Neural crest cell (in vitro differentiated cells): Measurements from ENCODE around the gene FSTL4. TPM values are rescaled to one million over a fixed set of nuclear protein-coding genes. Genes with fewer than 3 reads are reported as not detected.

Source experiments
- DNase-seq: peaks from one replicate; pipeline ENCODE4 v3.0.0; 2021; ENCODE audit warnings: low read depth, mixed read lengths, low spot score
- H3K27ac Mint-ChIP-seq: one replicate; pipeline ENCODE4 v1.8.0; 2021; ENCODE audit warnings: mild to moderate bottlenecking, mixed read lengths; ENCODE audit not compliant: unreplicated experiment
- H3K27me3 Mint-ChIP-seq: 2 replicates; pipeline ENCODE4 v1.8.0; 2021; ENCODE audit warnings: low read depth, mild to moderate bottlenecking, mixed read lengths
- H3K36me3 Mint-ChIP-seq: 2 replicates; pipeline ENCODE4 v1.8.0; 2021; ENCODE audit warnings: low read depth, mild to moderate bottlenecking, mixed read lengths
- H3K4me1 Mint-ChIP-seq: 2 replicates; pipeline ENCODE4 v1.8.0; 2021; ENCODE audit warnings: mixed read lengths
- H3K4me3 Mint-ChIP-seq: one replicate; pipeline ENCODE4 v1.8.0; 2021; ENCODE audit warnings: mild to moderate bottlenecking, mixed read lengths
- H3K9me3 Mint-ChIP-seq: 2 replicates; pipeline ENCODE4 v1.8.0; 2021; ENCODE audit warnings: mixed read lengths
- CTCF ChIP-seq: fragments of 200-600 bp; sonication (generic); conservative IDR thresholded peaks from 2 replicates; pipeline ENCODE4 v1.5.0; 2021; ENCODE audit warnings: antibody characterized with exemption, mild to moderate bottlenecking
- long read RNA-seq: library from polyadenylated mRNA; unstranded; transcript quantifications from one replicate; pipeline ENCODE4 v2.0.0, GENCODE V29; 2020
- total RNA-seq: library from RNA; stranded (reverse); gene quantifications from 2 replicates; pipeline ENCODE4 v1.2.1, GENCODE V29; 2021

Gene FSTL4
- total RNA-seq = 1.6 and 2.0 TPM in 2 replicates
- long read RNA-seq, partial matches to known transcripts = 0 of 1 reads
- long read RNA-seq, other reads (novel, unspliced or antisense) = 1 of 1 reads

- Mint-ChIP-seq H3K36me3 (no peaks in the 10 kb centered on the region), H3K9me3 (no peaks in the 10 kb centered on the region), H3K4me1 (peaks cover 9% of the 10 kb centered on the region), H3K27me3 (peaks cover 79% of the 10 kb centered on the region), H3K4me3 (peak within 1 kb of the TSS; percentile 80), H3K27ac (no peak within 1 kb of the TSS)
- TF ChIP-seq CTCF = no peak
- peak; percentile 15 for DNase-seq
Measured at GRCh38 chr5:133612249-133612860, at the start of gene FSTL4. FSTL4 (minus strand) TSS chr5:133612541.

GRCh38 chr5:133661389-133661788 is 49.0 kb upstream of the FSTL4 start:
- TF ChIP-seq CTCF = no peak
- Mint-ChIP-seq H3K4me3 (no peak overlapping the region), H3K27me3 (no peaks in the 10 kb centered on the region), H3K27ac (no peak overlapping the region), H3K36me3 (no peaks in the 10 kb centered on the region), H3K9me3 (no peaks in the 10 kb centered on the region), H3K4me1 (no peaks in the 10 kb centered on the region)
- no peak for DNase-seq

- H3K9me3 Mint-ChIP-seq = no peaks in the 10 kb centered on the region
- H3K27ac Mint-ChIP-seq = no peak overlapping the region
- no peaks in the 10 kb centered on the region for H3K36me3 Mint-ChIP-seq
- no peaks in the 10 kb centered on the region for H3K4me1 Mint-ChIP-seq
- no peak for TF ChIP-seq CTCF
- no peaks in the 10 kb centered on the region for H3K27me3 Mint-ChIP-seq
- H3K4me3 Mint-ChIP-seq = no peak overlapping the region
- DNase-seq = no peak
Measured at GRCh38 chr5:133658327-133658726, 46.0 kb upstream of the FSTL4 start.

- Mint-ChIP-seq H3K27me3 (no peaks in the 10 kb centered on the region), H3K27ac (no peak overlapping the region), H3K9me3 (no peaks in the 10 kb centered on the region), H3K4me1 (no peaks in the 10 kb centered on the region), H3K4me3 (no peak overlapping the region), H3K36me3 (no peaks in the 10 kb centered on the region)
- DNase-seq = no peak
- no peak for TF ChIP-seq CTCF
Measured at GRCh38 chr5:133657036-133657435, 44.7 kb upstream of the FSTL4 start.

- Mint-ChIP-seq H3K4me3 (no peak overlapping the region), H3K4me1 (no peaks in the 10 kb centered on the region), H3K27me3 (no peaks in the 10 kb centered on the region), H3K36me3 (no peaks in the 10 kb centered on the region), H3K27ac (no peak overlapping the region), H3K9me3 (no peaks in the 10 kb centered on the region)
- DNase-seq = no peak
- no peak for TF ChIP-seq CTCF
Measured at GRCh38 chr5:133655966-133656365, 43.6 kb upstream of the FSTL4 start.

GRCh38 chr5:133653760-133654049 is 41.4 kb upstream of the FSTL4 start:
- Mint-ChIP-seq H3K4me3 (no peak overlapping the region), H3K36me3 (no peaks in the 10 kb centered on the region), H3K4me1 (no peaks in the 10 kb centered on the region), H3K27me3 (no peaks in the 10 kb centered on the region), H3K27ac (no peak overlapping the region), H3K9me3 (peaks cover 4% of the 10 kb centered on the region)
- no peak for TF ChIP-seq CTCF
- DNase-seq = no peak
